WERI-Rb-1 (cell line): ENCODE data around the gene ASTE1.

Experiments used
- DNase-seq: peaks from one replicate; pipeline ENCODE4 v3.0.0-alpha.2; 2020
- H3K27ac ChIP-seq: fragments of 250-450 bp; sonication (Bioruptor Pico); 2 replicates; pipeline ENCODE4 v1.5.1; 2020; ENCODE audit warnings: mild to moderate bottlenecking, moderate library complexity
- H3K27me3 ChIP-seq: fragments of 250-450 bp; sonication (Bioruptor Pico); 2 replicates; pipeline ENCODE4 v1.5.1; 2021; ENCODE audit warnings: mild to moderate bottlenecking, low read depth, moderate library complexity; ENCODE audit not compliant: insufficient read depth, severe bottlenecking
- H3K36me3 ChIP-seq: fragments of 250-450 bp; sonication (Bioruptor Pico); 2 replicates; pipeline ENCODE4 v1.5.1; 2020; ENCODE audit warnings: mild to moderate bottlenecking, moderate library complexity
- H3K4me3 ChIP-seq: 2 replicates; pipeline ENCODE4 v1.5.1; 2011; ENCODE audit warnings: low read depth, mild to moderate bottlenecking, control low read depth, low read length
- H3K9me3 ChIP-seq: fragments of 250-450 bp; sonication (Bioruptor Pico); 2 replicates; pipeline ENCODE4 v1.5.1; 2021; ENCODE audit warnings: mild to moderate bottlenecking, moderate library complexity; ENCODE audit not compliant: severe bottlenecking
- CTCF ChIP-seq: IDR thresholded peaks from 2 replicates; pipeline ENCODE4 v1.5.1; 2011; ENCODE audit warnings: low read depth, mild to moderate bottlenecking, control low read depth, inconsistent platforms, low read length

ASTE1 gene

DNA sequence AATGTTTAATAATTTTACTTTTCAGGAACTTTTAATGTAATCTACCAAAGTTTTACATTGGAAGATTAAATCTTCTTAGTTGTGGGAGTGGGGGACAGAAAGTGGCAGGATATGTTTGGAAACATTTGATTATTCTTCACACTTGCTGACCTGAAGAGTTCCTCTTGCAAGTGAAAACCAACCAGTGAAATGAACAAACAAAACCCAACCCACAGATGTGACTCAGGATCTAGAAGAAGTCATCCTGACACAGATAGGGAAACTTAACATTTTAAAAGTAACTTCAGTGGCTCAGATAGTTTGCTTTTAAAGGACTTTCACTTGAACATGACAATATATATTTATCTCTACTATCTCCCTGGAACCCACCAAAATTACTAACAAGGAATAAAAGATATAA, 55.4 kb downstream of the ASTE1 start:
- H3K27me3 ChIP-seq: no peaks in the 10 kb centered on the region
- DNase-seq: no peak
- H3K9me3 ChIP-seq: no peaks in the 10 kb centered on the region
- peaks cover 8% of the 10 kb centered on the region for H3K36me3 ChIP-seq
- peak overlapping the region; percentile 20 for H3K27ac ChIP-seq
- no peak overlapping the region for H3K4me3 ChIP-seq
- TF ChIP-seq CTCF: no peak

- no peak for DNase-seq
- Histone ChIP-seq H3K9me3 (no peaks in the 10 kb centered on the region), H3K27ac (no peak overlapping the region), H3K36me3 (peaks cover 6% of the 10 kb centered on the region), H3K27me3 (no peaks in the 10 kb centered on the region), H3K4me3 (no peak overlapping the region)
- no peak for TF ChIP-seq CTCF
Measured at GRCh38 chr3:130969621-130970020, 57.0 kb downstream of the ASTE1 start.

DNA sequence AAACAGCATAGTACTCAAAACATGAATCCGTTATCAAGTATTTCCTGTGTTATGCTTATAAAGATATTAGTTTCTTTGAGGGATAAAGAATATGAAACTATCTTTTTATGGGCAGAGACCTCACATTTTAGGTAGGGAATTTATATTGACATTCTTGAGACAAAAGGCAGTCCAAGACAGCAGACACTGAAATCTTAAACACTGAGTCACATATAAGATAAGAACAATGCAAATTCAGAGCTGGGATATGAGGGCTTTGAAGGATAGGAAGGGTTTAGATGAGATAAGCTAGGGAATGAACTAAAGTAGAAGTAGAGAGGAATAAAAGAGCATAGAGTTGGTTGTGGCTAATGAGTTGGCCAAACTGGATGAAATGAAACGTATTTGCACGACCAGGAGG, 58.4 kb downstream of the ASTE1 start:
- no peak for TF ChIP-seq CTCF
- no peak overlapping the region for H3K27ac ChIP-seq
- H3K36me3 ChIP-seq: peaks cover 6% of the 10 kb centered on the region
- no peak for DNase-seq
- H3K9me3 ChIP-seq: no peaks in the 10 kb centered on the region
- no peak overlapping the region for H3K4me3 ChIP-seq
- H3K27me3 ChIP-seq: no peaks in the 10 kb centered on the region

DNA sequence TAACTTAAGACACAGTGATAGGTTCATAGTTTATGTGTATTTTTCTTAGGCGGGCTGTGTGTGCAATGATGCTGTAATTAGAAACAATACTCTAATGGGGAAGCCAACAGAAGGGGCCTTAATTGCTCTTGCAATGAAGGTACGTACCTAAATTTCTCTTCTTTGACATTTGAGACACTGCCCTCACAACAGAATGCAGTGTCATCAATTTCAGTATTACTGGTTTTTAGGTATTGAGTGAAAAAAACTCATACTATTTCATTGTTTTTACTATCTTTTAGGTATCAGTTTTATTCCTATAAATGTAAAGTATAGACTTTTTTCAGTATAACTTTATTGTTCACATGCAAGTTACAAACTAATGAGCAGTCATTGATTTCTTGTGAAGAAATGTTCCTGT, 59.3 kb downstream of the ASTE1 start:
- Histone ChIP-seq H3K4me3 (no peak overlapping the region), H3K27me3 (no peaks in the 10 kb centered on the region), H3K9me3 (no peaks in the 10 kb centered on the region), H3K27ac (no peak overlapping the region), H3K36me3 (peaks cover 4% of the 10 kb centered on the region)
- DNase-seq: no peak
- no peak for TF ChIP-seq CTCF

DNA sequence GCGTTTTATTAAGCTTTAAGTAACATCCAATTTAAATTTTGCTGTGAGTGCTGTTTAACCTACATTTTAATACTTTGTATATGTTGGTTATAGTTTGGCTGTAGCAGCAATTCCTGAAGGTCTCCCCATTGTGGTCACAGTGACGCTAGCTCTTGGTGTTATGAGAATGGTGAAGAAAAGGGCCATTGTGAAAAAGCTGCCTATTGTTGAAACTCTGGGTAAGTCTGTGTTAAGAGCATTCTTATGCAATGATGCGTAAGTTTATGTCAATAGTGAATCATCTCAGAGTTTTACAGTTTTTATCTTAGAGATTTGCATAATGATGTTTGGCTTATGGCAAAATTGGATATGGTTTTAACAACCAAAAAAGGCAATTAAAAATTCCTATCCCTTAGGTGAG, 62.7 kb downstream of the ASTE1 start:
- no peak for DNase-seq
- H3K36me3 ChIP-seq: peaks cover 25% of the 10 kb centered on the region
- no peaks in the 10 kb centered on the region for H3K27me3 ChIP-seq
- TF ChIP-seq CTCF: no peak
- H3K4me3 ChIP-seq: no peak overlapping the region
- no peaks in the 10 kb centered on the region for H3K9me3 ChIP-seq
- H3K27ac ChIP-seq: no peak overlapping the region
